ENCODE data around the gene LIG1. TPM values are rescaled to one million over a fixed set of nuclear protein-coding genes. Genes with fewer than 3 reads are reported as not detected.
"Not testable (repeated sequence)": the region's sequence is repeated elsewhere in the genome, so short reads cannot be mapped to it uniquely, and the experiment has no call there.

LIG1 gene
- total RNA-seq, 1 donor from 2014 or later = 4.5 TPM

DNA sequence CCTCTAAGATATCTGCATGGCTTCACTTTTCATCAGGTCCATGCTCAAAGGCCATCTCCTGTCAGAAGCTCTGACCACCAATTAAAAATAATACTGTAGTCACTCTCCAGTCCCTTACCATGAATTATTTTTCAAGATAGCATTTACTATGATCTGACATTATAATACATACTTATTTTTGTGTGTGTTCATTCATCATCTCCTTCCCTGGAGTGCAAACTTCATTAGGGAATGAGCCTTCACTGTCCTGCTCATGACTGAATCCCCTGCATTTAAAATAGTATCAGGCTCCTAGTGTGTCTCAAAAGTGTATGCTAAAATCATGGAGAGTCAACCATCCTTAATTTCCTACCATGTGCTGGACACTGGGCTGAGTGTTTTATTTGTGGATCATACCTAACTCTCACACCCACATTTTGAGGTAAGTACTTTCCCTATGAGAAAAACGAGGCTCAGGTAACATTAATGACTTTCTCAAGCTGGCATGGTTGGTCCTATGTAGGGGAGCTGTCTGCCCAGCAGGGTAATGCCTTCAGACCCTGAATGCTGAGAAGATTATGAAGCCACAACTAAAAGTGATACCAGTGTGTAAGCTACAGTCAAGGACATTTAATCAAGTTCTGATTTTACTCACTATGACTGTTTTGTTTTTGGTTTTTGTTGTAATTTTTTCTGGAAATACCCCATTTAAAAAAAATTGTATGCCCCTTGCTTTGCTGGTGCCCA, 75.9 kb downstream of the LIG1 start:
- DNase-seq (ENCODE audit: low read depth) (no peak), FAIRE-seq (no peak)
- no peak overlapping the region for H3K4me3 ChIP-seq (ENCODE audit: low read depth, low read length)

GRCh38 chr19:48091111-48091718, 78.9 kb downstream of the LIG1 start:
- not testable (repeated sequence) for H3K4me3 ChIP-seq (ENCODE audit: low read depth, low read length); FAIRE-seq; H3K36me3 ChIP-seq (ENCODE audit: control insufficient read depth, insufficient read depth, low read length); H3K27me3 ChIP-seq (ENCODE audit: control insufficient read depth, insufficient read depth, low read length)
- DNase-seq (ENCODE audit: low read depth) = peak; percentile 85

More for the DNA sequence above, 75.9 kb downstream of the LIG1 start:
- Histone ChIP-seq H3K27me3 (ENCODE audit: control insufficient read depth, insufficient read depth, low read length) (no peaks in the 10 kb centered on the region), H3K36me3 (ENCODE audit: control insufficient read depth, insufficient read depth, low read length) (no peaks in the 10 kb centered on the region)
- TF ChIP-seq CTCF (IDR thresholded peaks at IDR 0.05; ENCODE audit: insufficient read depth, low read length, severe bottlenecking) = no peak

- TF ChIP-seq CTCF (IDR thresholded peaks at IDR 0.05; ENCODE audit: insufficient read depth, low read length, severe bottlenecking) = no peak
- no peak for FAIRE-seq
These were observed 79.8 kb downstream of the LIG1 start for GRCh38 chr19:48090281-48090802.

DNA sequence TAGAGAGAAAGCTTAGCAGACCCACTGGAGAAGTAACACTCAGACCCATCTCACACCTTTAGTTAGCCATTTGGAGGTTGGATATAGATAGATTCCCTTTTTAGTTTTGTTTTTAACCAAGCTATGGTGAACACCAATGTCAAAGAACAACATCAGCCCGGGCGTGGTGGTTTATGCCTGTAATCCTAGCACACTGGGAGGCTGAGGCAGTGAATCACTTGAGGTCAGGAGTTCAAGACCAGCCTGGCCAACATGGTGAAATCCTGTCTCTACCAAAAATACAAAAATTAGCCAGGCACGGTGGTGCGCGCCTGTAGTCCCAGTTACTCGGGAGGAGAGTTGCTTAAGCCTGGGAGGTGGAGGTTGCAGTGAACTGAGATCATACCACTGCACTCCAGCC, 81.2 kb downstream of the LIG1 start:
- not testable (repeated sequence) for H3K4me3 ChIP-seq (ENCODE audit: low read depth, low read length); FAIRE-seq; DNase-seq (ENCODE audit: low read depth); H3K27me3 ChIP-seq (ENCODE audit: control insufficient read depth, insufficient read depth, low read length); H3K36me3 ChIP-seq (ENCODE audit: control insufficient read depth, insufficient read depth, low read length)

More at GRCh38 chr19:48090281-48090802, 79.8 kb downstream of the LIG1 start:
- Histone ChIP-seq H3K36me3 (ENCODE audit: control insufficient read depth, insufficient read depth, low read length) (no peaks in the 10 kb centered on the region), H3K4me3 (ENCODE audit: low read depth, low read length) (no peak overlapping the region), H3K27me3 (ENCODE audit: control insufficient read depth, insufficient read depth, low read length) (no peaks in the 10 kb centered on the region)
- DNase-seq (ENCODE audit: low read depth) = no peak

GRCh38 chr19:48085904-48086864, 84.0 kb downstream of the LIG1 start:
- Histone ChIP-seq H3K36me3 (ENCODE audit: control insufficient read depth, insufficient read depth, low read length) (no peaks in the 10 kb centered on the region), H3K4me3 (ENCODE audit: low read depth, low read length) (no peak overlapping the region), H3K27me3 (ENCODE audit: control insufficient read depth, insufficient read depth, low read length) (no peaks in the 10 kb centered on the region)
- TF ChIP-seq CTCF (IDR thresholded peaks at IDR 0.05; ENCODE audit: insufficient read depth, low read length, severe bottlenecking) = no peak
- no peak for FAIRE-seq
- no peak for DNase-seq (ENCODE audit: low read depth)

DNA sequence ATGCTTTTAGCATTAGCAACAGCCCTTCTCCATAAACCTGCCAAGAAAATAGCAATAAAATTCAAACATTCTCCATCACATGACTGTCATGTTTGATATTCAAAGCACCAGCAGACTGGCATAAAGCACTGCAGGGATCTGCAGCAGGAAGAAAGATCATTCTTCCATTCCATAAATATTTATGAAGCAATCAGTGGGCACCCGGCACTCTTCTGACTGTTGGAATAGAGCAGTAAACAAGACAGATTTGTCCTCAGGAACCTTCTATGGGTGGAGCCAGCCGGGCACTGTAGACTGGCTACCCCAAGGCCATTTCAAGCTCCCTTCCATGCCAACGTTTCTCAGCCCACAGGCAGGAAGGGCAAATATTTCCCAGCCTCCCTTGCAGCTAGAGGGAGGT, 85.1 kb downstream of the LIG1 start:
- no peak for DNase-seq (ENCODE audit: low read depth)
- H3K27me3 ChIP-seq (ENCODE audit: control insufficient read depth, insufficient read depth, low read length) = no peaks in the 10 kb centered on the region
- no peaks in the 10 kb centered on the region for H3K36me3 ChIP-seq (ENCODE audit: control insufficient read depth, insufficient read depth, low read length)
- no peak for FAIRE-seq
- TF ChIP-seq CTCF (IDR thresholded peaks at IDR 0.05; ENCODE audit: insufficient read depth, low read length, severe bottlenecking) = no peak
- H3K4me3 ChIP-seq (ENCODE audit: low read depth, low read length) = no peak overlapping the region

Data from bronchial epithelial cell (primary cell).